H1 (cell line): ENCODE data around the gene MPZ. TPM values are rescaled to one million over a fixed set of nuclear protein-coding genes. Genes with fewer than 3 reads are reported as not detected.

ENCODE experiments used
- CTCF ChIA-PET: fragments of 300-600 bp; sonication (Branson Sonifier 250); formaldehyde crosslinking; loops from one replicate; lab custom pipeline; 2021; ENCODE audit not compliant: partially characterized antibody; lab: Charles Lee
- POLR2A ChIA-PET: fragments of 300-600 bp; sonication (Branson Sonifier 250); formaldehyde crosslinking; loops from one replicate; lab custom pipeline; 2021; ENCODE audit warnings: inconsistent platforms; ENCODE audit not compliant: partially characterized antibody; lab: Charles Lee
- DNase-seq, 2 experiments: peaks; one replicate each; pipeline versions ENCODE4 v3.0.0 to v3.0.0-alpha.2; 2010 to 2022; ENCODE audit warnings: low spot score in 2 of 2, low read depth in 1 of 2, mixed read lengths in 1 of 2
- FAIRE-seq: peaks from 2 replicates; lab custom pipeline; 2011; peaks lifted over from hg19 to GRCh38; lab: Jason Lieb, UNC
- H2AFZ ChIP-seq: 2 replicates; pipeline ENCODE4 v1.8.1; 2012; ENCODE audit warnings: low read length, inconsistent platforms
- H2AK5ac ChIP-seq: 2 replicates; pipeline ENCODE4 v1.6.1; 2013; ENCODE audit warnings: low read depth, low read length
- H2BK120ac ChIP-seq: replicated peaks from 2 replicates; pipeline ENCODE3; 2013; ENCODE audit warnings: low read depth, low read length, inconsistent platforms
- H2BK12ac ChIP-seq: 2 replicates; pipeline ENCODE4 v1.6.1; 2013; ENCODE audit warnings: low read depth, low read length
- H2BK15ac ChIP-seq: 2 replicates; pipeline ENCODE4 v1.6.1; 2013; ENCODE audit warnings: low read length
- H2BK20ac ChIP-seq: 2 replicates; pipeline ENCODE4 v1.6.1; 2013; ENCODE audit warnings: low read length
- H2BK5ac ChIP-seq: 2 replicates; pipeline ENCODE4 v1.6.1; 2013; ENCODE audit warnings: low read depth, low read length
- H3K14ac ChIP-seq: 2 replicates; pipeline ENCODE4 v1.6.1; 2013; ENCODE audit warnings: inconsistent platforms; ENCODE audit not compliant: insufficient read length
- H3K18ac ChIP-seq: 2 replicates; pipeline ENCODE4 v1.6.1; 2013; ENCODE audit warnings: low read length; ENCODE audit errors: extremely low read depth
- H3K23ac ChIP-seq: 2 replicates; pipeline ENCODE4 v1.6.1; 2013; ENCODE audit warnings: inconsistent platforms; ENCODE audit not compliant: insufficient read length
- H3K23me2 ChIP-seq: 2 replicates; pipeline ENCODE4 v1.6.1; 2013; ENCODE audit warnings: low read depth, low read length
- H3K27ac ChIP-seq: 2 replicates; pipeline ENCODE4 v1.6.1; 2011; ENCODE audit warnings: low read depth, low read length, inconsistent platforms
- H3K27me3 ChIP-seq, 4 experiments: replicated peaks in 1 of 4; 1 replicate in 1 of 4; 2 replicates in 3 of 4; pipeline versions ENCODE4 v1.6.1 to v1.8.1; 2011 to 2013; ENCODE audit warnings: low read length in 3 of 4, mild to moderate bottlenecking in 3 of 4, inconsistent platforms in 2 of 4, mixed read lengths in 2 of 4, moderate library complexity in 1 of 4; ENCODE audit not compliant: control insufficient read depth in 3 of 4, insufficient read depth in 3 of 4; ENCODE audit errors: extremely low read depth in 1 of 4
- H3K36me3 ChIP-seq, 4 experiments: 2 replicates each; pipeline versions ENCODE4 v1.6.1 to v1.8.1; 2011 to 2013; ENCODE audit warnings: mild to moderate bottlenecking in 4 of 4, low read length in 3 of 4, moderate library complexity in 2 of 4, control low read depth in 1 of 4, inconsistent platforms in 1 of 4; ENCODE audit not compliant: insufficient read depth in 4 of 4, control insufficient read depth in 2 of 4
- H3K4ac ChIP-seq: replicated peaks from 2 replicates; pipeline ENCODE3; 2013; ENCODE audit warnings: low read length, low read depth, mixed read lengths, inconsistent platforms; ENCODE audit not compliant: insufficient read length
- H3K4me1 ChIP-seq, 4 experiments: replicated peaks in 1 of 4; 1 replicate in 1 of 4; 2 replicates in 3 of 4; pipeline versions ENCODE4 v1.6.1 to v1.8.1; 2011 to 2013; ENCODE audit warnings: low read length in 3 of 4, inconsistent platforms in 2 of 4, mixed read lengths in 1 of 4; ENCODE audit not compliant: insufficient read depth in 4 of 4, control insufficient read depth in 3 of 4
- H3K4me2 ChIP-seq, 2 experiments: 2 replicates each; pipeline versions ENCODE4 v1.6.1 to v1.8.1; 2011 to 2013; ENCODE audit warnings: low read depth in 2 of 2, low read length in 2 of 2, control low read depth in 1 of 2, inconsistent platforms in 1 of 2, mild to moderate bottlenecking in 1 of 2; ENCODE audit not compliant: insufficient read depth in 1 of 2
- H3K4me3 ChIP-seq, 4 experiments: fragments of 200-600, 300-600 bp in 1 of 4; sonication (generic), shearing (Covaris generic), sonication (Bioruptor Twin) in 1 of 4; 2 replicates each; pipeline versions ENCODE4 v1.5.1 to v1.8.1; 2011 to 2016; ENCODE audit warnings: low read length in 4 of 4, low read depth in 3 of 4, control low read depth in 2 of 4, inconsistent platforms in 2 of 4, mild to moderate bottlenecking in 2 of 4, mixed read lengths in 1 of 4, moderate library complexity in 1 of 4; ENCODE audit not compliant: insufficient read depth in 2 of 4; ENCODE audit errors: extremely low read depth in 1 of 4
- H3K56ac ChIP-seq: replicated peaks from 2 replicates; pipeline ENCODE3; 2013; ENCODE audit warnings: low read depth, mild to moderate bottlenecking, mixed read lengths, low read length, inconsistent platforms; ENCODE audit not compliant: insufficient read length
- H3K79me1 ChIP-seq: 2 replicates; pipeline ENCODE4 v1.6.1; 2013; ENCODE audit warnings: low read depth, low read length, control low read depth
- H3K79me2 ChIP-seq, 2 experiments: 2 replicates each; pipeline versions ENCODE4 v1.6.1 to v1.8.1; 2012 to 2013; ENCODE audit warnings: low read length in 2 of 2, mild to moderate bottlenecking in 2 of 2, inconsistent platforms in 1 of 2; ENCODE audit not compliant: insufficient read depth in 2 of 2, control insufficient read depth in 1 of 2
- H3K9ac ChIP-seq, 4 experiments: replicated peaks in 1 of 4; 1 replicate in 1 of 4; 2 replicates in 3 of 4; pipeline versions ENCODE4 v1.6.1 to v1.8.1; 2011 to 2013; ENCODE audit warnings: low read depth in 3 of 4, low read length in 3 of 4, control low read depth in 2 of 4, mild to moderate bottlenecking in 2 of 4, moderate library complexity in 2 of 4, inconsistent platforms in 1 of 4; ENCODE audit errors: extremely low read depth in 1 of 4
- H3K9me3 ChIP-seq, 2 experiments: 2 replicates each; pipeline versions ENCODE4 v1.6.1 to v1.8.1; 2012 to 2013; ENCODE audit warnings: mild to moderate bottlenecking in 2 of 2, moderate library complexity in 2 of 2, control low read depth in 1 of 2, inconsistent platforms in 1 of 2, low read depth in 1 of 2, low read length in 1 of 2, mixed read lengths in 1 of 2; ENCODE audit not compliant: insufficient read depth in 2 of 2
- H4K20me1 ChIP-seq, 2 experiments: replicated peaks in 1 of 2; 2 replicates each; pipeline versions ENCODE3 to v1.8.1; 2011 to 2013; ENCODE audit warnings: inconsistent platforms in 2 of 2, low read length in 2 of 2, mild to moderate bottlenecking in 1 of 2; ENCODE audit not compliant: insufficient read depth in 2 of 2, control insufficient read depth in 1 of 2
- H4K5ac ChIP-seq: 2 replicates; pipeline ENCODE4 v1.6.1; 2013; ENCODE audit warnings: low read length, low read depth, mixed read lengths, inconsistent platforms; ENCODE audit not compliant: insufficient read length
- H4K8ac ChIP-seq: 2 replicates; pipeline ENCODE4 v1.8.0; 2013; ENCODE audit warnings: mild to moderate bottlenecking, moderate library complexity, low read length, inconsistent platforms; ENCODE audit not compliant: insufficient read depth; ENCODE audit errors: extremely low read depth
- H4K91ac ChIP-seq: replicated peaks from 2 replicates; pipeline ENCODE3; 2013; ENCODE audit warnings: low read length, mixed read lengths, inconsistent platforms; ENCODE audit not compliant: insufficient read length
- BRCA1 ChIP-seq: IDR thresholded peaks from 2 replicates; pipeline ENCODE4 v1.6.1; 2012; ENCODE audit warnings: low read depth, low read length, improper control_type of control experiment
- HDAC6 ChIP-seq: IDR thresholded peaks from one replicate; pipeline ENCODE4 v1.7.1; 2012; ENCODE audit warnings: low read depth, mild to moderate bottlenecking, inconsistent platforms, low read length, moderate library complexity
- JUN ChIP-seq: IDR thresholded peaks from 2 replicates; pipeline ENCODE4 v1.6.1; 2011; ENCODE audit warnings: low read depth, mild to moderate bottlenecking, improper control_type of control experiment, low read length
- KDM4A ChIP-seq: IDR thresholded peaks from one replicate; pipeline ENCODE4 v1.7.1; 2012; ENCODE audit warnings: low read depth, mild to moderate bottlenecking, moderate library complexity, low read length, inconsistent platforms; ENCODE audit not compliant: severe bottlenecking
- KDM5A ChIP-seq: fragments of 200-600 bp; IDR thresholded peaks from 2 replicates; pipeline ENCODE4 v1.7.1; 2012; ENCODE audit warnings: mild to moderate bottlenecking, low read length, inconsistent platforms, mixed read lengths
- MAX ChIP-seq: IDR thresholded peaks from 2 replicates; pipeline ENCODE4 v1.6.1; 2012; ENCODE audit warnings: inconsistent platforms
- RBBP5 ChIP-seq: IDR thresholded peaks from 2 replicates; pipeline ENCODE4 v1.7.1; 2012; ENCODE audit warnings: low read depth, mild to moderate bottlenecking, inconsistent platforms, low read length, moderate library complexity, borderline replicate concordance
- TAF1 ChIP-seq: IDR thresholded peaks from 2 replicates; pipeline ENCODE4 v1.6.1; 2011; ENCODE audit warnings: mild to moderate bottlenecking, low read depth, low read length
- USF2 ChIP-seq: IDR thresholded peaks from 2 replicates; pipeline ENCODE4 v1.6.1; 2011; ENCODE audit warnings: low read length, improper control_type of control experiment
- ZNF274 ChIP-seq: IDR thresholded peaks from 2 replicates; pipeline ENCODE4 v1.7.0; 2012; ENCODE audit warnings: low read length, borderline replicate concordance; ENCODE audit errors: extremely low read depth
- WGBS, 2 experiments: shearing (Covaris generic) in 1 of 2; methylation state at CpG; one replicate each; pipeline versions ENCODE4 v1.1.6 to v1.1.7; 2013 to 2015; ENCODE audit warnings: low lambda C conversion rate in 2 of 2, mixed read lengths in 2 of 2, inconsistent platforms in 1 of 2, low coverage in 1 of 2, missing lambda C conversion rate in 1 of 2; ENCODE audit not compliant: insufficient replicate concordance in 2 of 2, insufficient coverage in 1 of 2, insufficient read length in 1 of 2; ENCODE audit errors: extremely low coverage in 1 of 2, missing lambda C conversion rate in 1 of 2; 5-methylcytosine and 5-hydroxymethylcytosine counted together
- polyA plus RNA-seq, 7 experiments: library from polyadenylated mRNA; depleted of rRNA in 3 of 7; stranded (reverse) in 5 of 7; unstranded in 2 of 7; fragments of >200 nt in 5 of 7; fragments of 200-250 nt in 2 of 7; gene quantifications; 1 replicate in 5 of 7; 2 replicates in 1 of 7; 4 replicates in 1 of 7; pipeline versions ENCODE4 v1.2.1 to v1.2.3, GENCODE V29; 2011 to 2013; ENCODE audit warnings: missing spikeins in 2 of 7, mixed read lengths in 2 of 7
- total RNA-seq: library from RNA; stranded (reverse); fragmentation: NEBNext Ultra II Directional; extraction: Animal tissue kit (Norgen Biotek cat#: 25700); gene quantifications from 2 replicates; pipeline ENCODE4 v1.2.1, GENCODE V29; 2021

MPZ gene
- total and polyA plus RNA-seq, 2 of the 8 experiments (the other 6 are each of a cell fraction or from before 2014, with no cell fraction given): 4.1 to 5.1 TPM

- H3K79me2 ChIP-seq: no peaks in the 10 kb centered on the region
- H2AK5ac ChIP-seq: no peak overlapping the region
- H4K91ac ChIP-seq: no peak overlapping the region
- H3K27ac ChIP-seq: no peak overlapping the region
- DNase-seq (no peak), FAIRE-seq (no peak)
- no peak overlapping the region for H3K9ac ChIP-seq
- TF ChIP-seq BRCA1 (no peak), KDM5A (no peak), MAX (no peak), TAF1 (no peak), JUN (no peak), RBBP5 (no peak), KDM4A (no peak), ZNF274 (no peak), USF2 (no peak), HDAC6 (no peak)
- no peak overlapping the region for H3K18ac ChIP-seq
- no peak overlapping the region for H3K4me2 ChIP-seq
- H3K4me3 ChIP-seq: no peak overlapping the region
- no peak overlapping the region for H3K23ac ChIP-seq
- H3K56ac ChIP-seq: no peak overlapping the region
- ChIA-PET CTCF (interaction anchor here (0.6 to 0.9 kb wide), 2 partner anchors 9 to 44 kb away, joined by 3 read pairs; no protein-coding TSS in a partner anchor), POLR2A (interaction anchor here (0.8 to 1.1 kb wide), 2 partner anchors 11 to 16 kb away, joined by 3 to 4 read pairs; partner anchors contain the start of gene SDHC)
- no peak overlapping the region for H2BK15ac ChIP-seq
- no peak overlapping the region for H3K14ac ChIP-seq
- H2BK12ac ChIP-seq: no peak overlapping the region
- no peak overlapping the region for H2BK20ac ChIP-seq
- H2AFZ ChIP-seq: no peak overlapping the region
- H3K4ac ChIP-seq: no peak overlapping the region
- no peaks in the 10 kb centered on the region for H3K23me2 ChIP-seq
- H3K9me3 ChIP-seq: no peaks in the 10 kb centered on the region
- H3K79me1 ChIP-seq: no peaks in the 10 kb centered on the region
- no peaks in the 10 kb centered on the region for H3K4me1 ChIP-seq
- H3K27me3 ChIP-seq: no peaks in the 10 kb centered on the region
- no peak overlapping the region for H2BK120ac ChIP-seq
- no peaks in the 10 kb centered on the region for H4K20me1 ChIP-seq
- peaks cover 2 to 57% (median 18%) of the 10 kb centered on the region in 4 experiments; a peak in 6 of 8 replicates for H3K36me3 ChIP-seq
- no peak overlapping the region for H4K5ac ChIP-seq
- 87% methylated on average over 4 of the region's 4 CpGs; no CpG with 5 or more reads in 1 of the 2 experiments for WGBS, 2 experiments
- H4K8ac ChIP-seq: no peak overlapping the region
- no peak overlapping the region for H2BK5ac ChIP-seq
Measured at GRCh38 chr1:161330346-161330745, 20.6 kb upstream of the MPZ start.
